Transverse colon (tissue), 4 donors: ENCODE results near the gene MGAT5B.

Experiments
- EP300 ChIP-seq: sonication (generic); formaldehyde crosslinking; IDR thresholded peaks from one replicate; pipeline ENCODE4 v1.6.1; 2017; ENCODE audit warnings: antibody characterized with exemption, low read depth
- POLR2A ChIP-seq: fragments of 450-650 bp; IDR thresholded peaks from one replicate; pipeline ENCODE4 v1.6.1; 2016; ENCODE audit warnings: antibody characterized with exemption, mild to moderate bottlenecking, moderate library complexity
- POLR2AphosphoS5 ChIP-seq, 3 donors: sonication (generic); formaldehyde crosslinking; IDR thresholded peaks; one replicate each; pipeline ENCODE4 v1.6.1; 2016; ENCODE audit warnings: antibody characterized with exemption in 3 of 3
- TF ChIP-seq, protein P1 (sequence below), 5 experiments: fragments of 200-600 bp in 3 of 5; fragments of 450-650 bp in 2 of 5; sonication (generic) in 3 of 5; IDR thresholded peaks; 1 replicate in 2 of 5; 2 replicates in 3 of 5; pipeline ENCODE4 v1.5.1; 2016 to 2017; ENCODE audit warnings: antibody characterized with exemption in 5 of 5, inconsistent platforms in 3 of 5, mild to moderate bottlenecking in 2 of 5, moderate library complexity in 1 of 5

DNA sequence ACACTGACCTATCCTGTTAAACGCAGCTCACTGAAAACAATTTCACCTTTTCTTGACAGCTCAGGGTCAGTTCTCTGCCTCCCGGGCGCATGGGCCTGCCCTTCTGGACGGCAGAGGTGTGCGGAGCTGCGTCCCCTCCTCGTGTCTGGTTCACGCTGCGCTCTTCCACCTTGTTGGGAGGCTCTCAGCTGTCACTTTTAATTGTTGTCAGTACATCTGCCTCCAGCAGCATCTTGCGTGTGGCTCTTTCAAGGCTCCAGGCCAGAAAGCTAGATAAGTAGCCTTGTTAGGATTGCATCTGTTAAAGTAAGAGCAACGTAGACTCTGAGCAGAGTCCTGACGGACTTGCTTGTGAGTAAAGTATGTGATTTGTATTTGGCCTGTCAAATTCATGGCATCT lies 59.4 kb downstream of the MGAT5B start:
- TF ChIP-seq, protein P1, sequence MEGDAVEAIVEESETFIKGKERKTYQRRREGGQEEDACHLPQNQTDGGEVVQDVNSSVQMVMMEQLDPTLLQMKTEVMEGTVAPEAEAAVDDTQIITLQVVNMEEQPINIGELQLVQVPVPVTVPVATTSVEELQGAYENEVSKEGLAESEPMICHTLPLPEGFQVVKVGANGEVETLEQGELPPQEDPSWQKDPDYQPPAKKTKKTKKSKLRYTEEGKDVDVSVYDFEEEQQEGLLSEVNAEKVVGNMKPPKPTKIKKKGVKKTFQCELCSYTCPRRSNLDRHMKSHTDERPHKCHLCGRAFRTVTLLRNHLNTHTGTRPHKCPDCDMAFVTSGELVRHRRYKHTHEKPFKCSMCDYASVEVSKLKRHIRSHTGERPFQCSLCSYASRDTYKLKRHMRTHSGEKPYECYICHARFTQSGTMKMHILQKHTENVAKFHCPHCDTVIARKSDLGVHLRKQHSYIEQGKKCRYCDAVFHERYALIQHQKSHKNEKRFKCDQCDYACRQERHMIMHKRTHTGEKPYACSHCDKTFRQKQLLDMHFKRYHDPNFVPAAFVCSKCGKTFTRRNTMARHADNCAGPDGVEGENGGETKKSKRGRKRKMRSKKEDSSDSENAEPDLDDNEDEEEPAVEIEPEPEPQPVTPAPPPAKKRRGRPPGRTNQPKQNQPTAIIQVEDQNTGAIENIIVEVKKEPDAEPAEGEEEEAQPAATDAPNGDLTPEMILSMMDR (IDR thresholded peaks at IDR 0.05), result no peak
- no peak for TF ChIP-seq POLR2AphosphoS5 (IDR thresholded peaks at IDR 0.05)
- no peak for TF ChIP-seq EP300
- TF ChIP-seq POLR2A, result no peak
